GM06990 (cell line): ENCODE data around the gene DOCK1.

Source experiments
- DNase-seq: peaks from one replicate; pipeline ENCODE4 v3.0.0-alpha.2; 2011; ENCODE audit not compliant: insufficient read length; ENCODE audit errors: extremely low read depth
- H3K27me3 ChIP-seq: replicated peaks from 2 replicates; pipeline ENCODE4 v1.6.0; 2011; ENCODE audit warnings: low read length; ENCODE audit not compliant: control insufficient read depth, insufficient read depth
- H3K36me3 ChIP-seq: 2 replicates; pipeline ENCODE4 v1.5.1; 2011; ENCODE audit warnings: low read length; ENCODE audit not compliant: control insufficient read depth, insufficient read depth
- H3K4me3 ChIP-seq: replicated peaks from 2 replicates; pipeline ENCODE4 v1.5.1; 2011; ENCODE audit warnings: low read depth, mild to moderate bottlenecking, control low read depth, low read length
- CTCF ChIP-seq: IDR thresholded peaks from 2 replicates; pipeline ENCODE4 v1.5.1; 2011; ENCODE audit warnings: low read length, control low read depth, mild to moderate bottlenecking, inconsistent platforms; ENCODE audit not compliant: insufficient read depth, poor library complexity, severe bottlenecking

The DOCK1 gene

GRCh38 chr10:127467811-127468210 lies 562.6 kb downstream of the DOCK1 start:
- no peaks in the 10 kb centered on the region for H3K36me3 ChIP-seq
- H3K27me3 ChIP-seq, result no peaks in the 10 kb centered on the region
- no peak for TF ChIP-seq CTCF
- no peak for DNase-seq
- H3K4me3 ChIP-seq, result no peak overlapping the region

GRCh38 chr10:127468632-127469031 lies 563.4 kb downstream of the DOCK1 start:
- Histone ChIP-seq H3K27me3 (no peaks in the 10 kb centered on the region), H3K36me3 (no peaks in the 10 kb centered on the region), H3K4me3 (no peak overlapping the region)
- no peak for TF ChIP-seq CTCF
- DNase-seq, result no peak

- H3K36me3 ChIP-seq, result no peaks in the 10 kb centered on the region
- no peak for DNase-seq
- H3K4me3 ChIP-seq, result no peak overlapping the region
- no peaks in the 10 kb centered on the region for H3K27me3 ChIP-seq
- no peak for TF ChIP-seq CTCF
Observed at GRCh38 chr10:127470911-127471310, 565.7 kb downstream of the DOCK1 start.

GRCh38 chr10:127472976-127473375 lies 567.7 kb downstream of the DOCK1 start:
- no peak for DNase-seq
- no peaks in the 10 kb centered on the region for H3K27me3 ChIP-seq
- H3K36me3 ChIP-seq, result no peaks in the 10 kb centered on the region
- no peak overlapping the region for H3K4me3 ChIP-seq
- TF ChIP-seq CTCF, result no peak

GRCh38 chr10:127474501-127474900 lies 569.3 kb downstream of the DOCK1 start:
- Histone ChIP-seq H3K27me3 (no peaks in the 10 kb centered on the region), H3K36me3 (no peaks in the 10 kb centered on the region), H3K4me3 (no peak overlapping the region)
- no peak for DNase-seq
- no peak for TF ChIP-seq CTCF

- Histone ChIP-seq H3K27me3 (no peaks in the 10 kb centered on the region), H3K36me3 (no peaks in the 10 kb centered on the region), H3K4me3 (no peak overlapping the region)
- TF ChIP-seq CTCF, result no peak
- no peak for DNase-seq
Observed at GRCh38 chr10:127485153-127485857, 580.1 kb downstream of the DOCK1 start.
